Measurements from ENCODE around the gene ENPP5.

Gene ENPP5

GRCh38 chr6:46170357-46171289, at the start of gene ENPP5:
ENPP5 (minus strand) TSS chr6:46170980; CDS start chr6:46168262, 2,718 bp downstream.
- DNase-seq, result peak; percentile 73 to 79

- no peak for DNase-seq
Measured at GRCh38 chr6:46219661-46220060, 48.9 kb upstream of the ENPP5 start.

- no peak for DNase-seq
Measured at GRCh38 chr6:46218457-46218856, 47.7 kb upstream of the ENPP5 start.

- no peak for DNase-seq
Measured at GRCh38 chr6:46217671-46218131, 46.9 kb upstream of the ENPP5 start.

GRCh38 chr6:46216879-46217278, 46.1 kb upstream of the ENPP5 start:
- no peak for DNase-seq

GRCh38 chr6:46215777-46216176, 45.0 kb upstream of the ENPP5 start:
- DNase-seq, result no peak

- no peak for DNase-seq
Measured at GRCh38 chr6:46215213-46215612, 44.4 kb upstream of the ENPP5 start.

- DNase-seq, result no peak
Measured at GRCh38 chr6:46211917-46212316, 41.1 kb upstream of the ENPP5 start.

- no peak for DNase-seq
Measured at GRCh38 chr6:46210294-46210693, 39.5 kb upstream of the ENPP5 start.

- DNase-seq, result no peak
Measured at GRCh38 chr6:46208303-46208702, 37.5 kb upstream of the ENPP5 start.

- no peak for DNase-seq
Measured at GRCh38 chr6:46207174-46207573, 36.4 kb upstream of the ENPP5 start.

- no peak for DNase-seq
Measured at GRCh38 chr6:46204880-46205650, 34.3 kb upstream of the ENPP5 start.

- no peak for DNase-seq
Measured at GRCh38 chr6:46203391-46204177, 32.8 kb upstream of the ENPP5 start.

- DNase-seq, result no peak
Measured at GRCh38 chr6:46201702-46202101, 30.9 kb upstream of the ENPP5 start.

- no peak for DNase-seq
Measured at GRCh38 chr6:46199387-46199786, 28.6 kb upstream of the ENPP5 start.

GRCh38 chr6:46191961-46192360, 21.2 kb upstream of the ENPP5 start:
- no peak for DNase-seq

GRCh38 chr6:46190889-46191288, 20.1 kb upstream of the ENPP5 start:
- no peak for DNase-seq

GRCh38 chr6:46189726-46190125, 18.9 kb upstream of the ENPP5 start:
- DNase-seq, result no peak

- DNase-seq, result no peak
Measured at GRCh38 chr6:46186583-46186982, 15.8 kb upstream of the ENPP5 start.

- no peak for DNase-seq
Measured at GRCh38 chr6:46184114-46184513, 13.3 kb upstream of the ENPP5 start.

- no peak for DNase-seq
Measured at GRCh38 chr6:46175976-46176375, 5.2 kb upstream of the ENPP5 start.

GRCh38 chr6:46175446-46175845, 4.7 kb upstream of the ENPP5 start:
- peak in 1 of 2 donors; percentile 67 for DNase-seq

GRCh38 chr6:46174904-46175303, 4.1 kb upstream of the ENPP5 start:
- DNase-seq, result peak in 1 of 2 donors; percentile 37

All from CD4-positive, alpha-beta T cell treated with Interleukin-4 for 1 hour (primary cell).